ENCODE measurements around the gene LLGL2.

DNA sequence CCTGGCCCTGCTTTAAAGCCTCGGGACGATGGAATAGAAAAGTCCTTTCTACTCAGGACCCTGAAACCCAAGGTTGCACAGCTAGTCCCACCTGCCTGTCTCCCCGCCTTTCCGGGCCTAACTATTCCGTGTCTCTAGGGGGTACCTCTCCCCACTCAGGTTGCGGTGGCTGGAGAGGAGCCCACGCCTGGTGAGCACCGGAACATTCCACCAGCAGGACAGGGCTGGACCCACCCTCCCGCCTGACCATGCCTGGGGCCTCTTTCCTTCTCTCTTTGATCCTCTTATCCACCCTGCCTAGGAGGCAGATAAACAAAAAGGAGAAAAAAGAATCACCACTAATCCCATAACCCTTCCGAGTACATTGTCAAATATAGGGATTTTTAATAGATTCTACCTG is 10.9 kb downstream of the LLGL2 start:
- TF ChIP-seq, protein P1, sequence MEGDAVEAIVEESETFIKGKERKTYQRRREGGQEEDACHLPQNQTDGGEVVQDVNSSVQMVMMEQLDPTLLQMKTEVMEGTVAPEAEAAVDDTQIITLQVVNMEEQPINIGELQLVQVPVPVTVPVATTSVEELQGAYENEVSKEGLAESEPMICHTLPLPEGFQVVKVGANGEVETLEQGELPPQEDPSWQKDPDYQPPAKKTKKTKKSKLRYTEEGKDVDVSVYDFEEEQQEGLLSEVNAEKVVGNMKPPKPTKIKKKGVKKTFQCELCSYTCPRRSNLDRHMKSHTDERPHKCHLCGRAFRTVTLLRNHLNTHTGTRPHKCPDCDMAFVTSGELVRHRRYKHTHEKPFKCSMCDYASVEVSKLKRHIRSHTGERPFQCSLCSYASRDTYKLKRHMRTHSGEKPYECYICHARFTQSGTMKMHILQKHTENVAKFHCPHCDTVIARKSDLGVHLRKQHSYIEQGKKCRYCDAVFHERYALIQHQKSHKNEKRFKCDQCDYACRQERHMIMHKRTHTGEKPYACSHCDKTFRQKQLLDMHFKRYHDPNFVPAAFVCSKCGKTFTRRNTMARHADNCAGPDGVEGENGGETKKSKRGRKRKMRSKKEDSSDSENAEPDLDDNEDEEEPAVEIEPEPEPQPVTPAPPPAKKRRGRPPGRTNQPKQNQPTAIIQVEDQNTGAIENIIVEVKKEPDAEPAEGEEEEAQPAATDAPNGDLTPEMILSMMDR (IDR thresholded peaks at IDR 0.05; ENCODE audit: low read depth, low read length, poor library complexity, severe bottlenecking): no peak
- TF ChIP-seq EZH2phosphoT487 (IDR thresholded peaks at IDR 0.05; ENCODE audit: borderline replicate concordance, low read length): no peak
